Fibroblast of lung (primary cell): ENCODE data around the gene PASD1. TPM values are rescaled to one million over a fixed set of nuclear protein-coding genes. Genes with fewer than 3 reads are reported as not detected.

Experiments used
- DNase-seq, 2 donors: peaks; one replicate each; pipeline versions ENCODE4 v3.0.0 to v3.0.0-alpha.2; 2010; ENCODE audit warnings: low read depth in 2 of 2
- H2AFZ ChIP-seq: 2 replicates; pipeline ENCODE4 v1.5.1; 2012; ENCODE audit warnings: low read length, control low read depth, inconsistent platforms
- H3K27ac ChIP-seq: 2 replicates; pipeline ENCODE4 v1.5.1; 2011; ENCODE audit warnings: low read length, control low read depth; ENCODE audit not compliant: insufficient read depth
- H3K27me3 ChIP-seq: 2 replicates; pipeline ENCODE4 v1.5.1; 2011; ENCODE audit warnings: mild to moderate bottlenecking, low read length; ENCODE audit not compliant: control insufficient read depth, insufficient read depth
- H3K36me3 ChIP-seq: 2 replicates; pipeline ENCODE4 v1.5.1; 2011; ENCODE audit warnings: low read length; ENCODE audit not compliant: control insufficient read depth, insufficient read depth
- H3K4me1 ChIP-seq: 2 replicates; pipeline ENCODE4 v1.5.1; 2011; ENCODE audit warnings: low read length; ENCODE audit not compliant: control insufficient read depth, insufficient read depth; ENCODE audit errors: extremely low read depth
- H3K4me2 ChIP-seq: 2 replicates; pipeline ENCODE4 v1.5.1; 2011; ENCODE audit warnings: low read length, control low read depth; ENCODE audit not compliant: insufficient read depth; ENCODE audit errors: extremely low read depth
- H3K4me3 ChIP-seq, 4 experiments: fragments of 200-600 bp in 1 of 4; sonication (generic) in 1 of 4; replicated peaks in 1 of 4; 2 replicates each; pipeline ENCODE4 v1.5.1; 2011 to 2016; ENCODE audit warnings: low read length in 4 of 4, low read depth in 3 of 4, mild to moderate bottlenecking in 3 of 4, control low read depth in 2 of 4, inconsistent platforms in 1 of 4, mixed read lengths in 1 of 4; ENCODE audit not compliant: insufficient read depth in 1 of 4; ENCODE audit errors: control extremely low read depth in 1 of 4
- H3K79me2 ChIP-seq: 2 replicates; pipeline ENCODE4 v1.5.1; 2012; ENCODE audit warnings: mild to moderate bottlenecking, low read length, inconsistent platforms; ENCODE audit not compliant: control insufficient read depth, insufficient read depth
- H3K9ac ChIP-seq: 2 replicates; pipeline ENCODE4 v1.5.1; 2011; ENCODE audit warnings: mild to moderate bottlenecking, low read length, control low read depth; ENCODE audit not compliant: insufficient read depth
- H3K9me3 ChIP-seq: 2 replicates; pipeline ENCODE4 v1.5.1; 2012; ENCODE audit warnings: low read depth, low read length; ENCODE audit not compliant: control insufficient read depth, insufficient read depth
- H4K20me1 ChIP-seq: 2 replicates; pipeline ENCODE4 v1.5.1; 2011; ENCODE audit warnings: low read length; ENCODE audit not compliant: control insufficient read depth, insufficient read depth; ENCODE audit errors: extremely low read depth
- EZH2 ChIP-seq: IDR thresholded peaks from 2 replicates; pipeline ENCODE4 v1.5.1; 2012; ENCODE audit warnings: low read length, control low read depth, mild to moderate bottlenecking; ENCODE audit errors: missing control alignments
- polyA plus RNA-seq, 2 donors: library from polyadenylated mRNA; depleted of rRNA in 1 of 2; stranded (reverse) in 1 of 2; unstranded in 1 of 2; fragments of >200 nt; gene quantifications; 2 replicates each; pipeline ENCODE4 v1.2.1, GENCODE V29; 2011 to 2012; ENCODE audit warnings: missing spikeins in 1 of 2
- total RNA-seq: library from RNA; depleted of rRNA; stranded (reverse); fragments of >200 nt; gene quantifications from 2 replicates; pipeline ENCODE4 v1.2.1, GENCODE V29; 2014
- TF ChIP-seq, protein P1 (sequence below), 2 donors: IDR thresholded peaks in 1 of 2; conservative IDR thresholded peaks in 1 of 2; 1 replicate in 1 of 2; 2 replicates in 1 of 2; pipeline ENCODE4 v1.5.1; 2011 to 2012; ENCODE audit warnings: low read length in 2 of 2, control low read depth in 1 of 2, inconsistent platforms in 1 of 2, low read depth in 1 of 2, mild to moderate bottlenecking in 1 of 2

PASD1 gene
- total and polyA plus RNA-seq, 2 donors (not counting 1 experiment from before 2014, with no cell fraction given): not detected

DNA sequence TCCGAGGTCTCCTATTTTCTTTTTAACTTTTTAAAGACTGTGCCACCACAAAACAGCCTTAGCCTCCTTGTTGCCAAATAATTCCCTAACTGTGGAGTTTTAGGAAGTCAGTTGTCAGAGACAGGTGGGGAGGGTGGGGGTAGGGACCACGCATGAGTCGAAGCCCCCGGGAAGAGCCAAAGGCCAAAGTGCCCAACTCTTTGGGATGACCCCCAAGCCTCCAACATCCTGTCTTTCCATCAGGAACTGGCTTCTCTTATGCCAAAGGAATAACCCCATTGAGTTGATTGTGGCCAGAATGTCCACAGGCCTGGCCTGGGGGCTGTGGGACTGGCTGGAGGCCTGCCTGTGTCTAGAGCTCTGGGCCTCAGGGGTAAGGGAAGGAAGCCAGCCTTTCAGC lies 137.6 kb downstream of the PASD1 start:
- H3K4me3 ChIP-seq: no peak overlapping the region
- TF ChIP-seq, protein P1, sequence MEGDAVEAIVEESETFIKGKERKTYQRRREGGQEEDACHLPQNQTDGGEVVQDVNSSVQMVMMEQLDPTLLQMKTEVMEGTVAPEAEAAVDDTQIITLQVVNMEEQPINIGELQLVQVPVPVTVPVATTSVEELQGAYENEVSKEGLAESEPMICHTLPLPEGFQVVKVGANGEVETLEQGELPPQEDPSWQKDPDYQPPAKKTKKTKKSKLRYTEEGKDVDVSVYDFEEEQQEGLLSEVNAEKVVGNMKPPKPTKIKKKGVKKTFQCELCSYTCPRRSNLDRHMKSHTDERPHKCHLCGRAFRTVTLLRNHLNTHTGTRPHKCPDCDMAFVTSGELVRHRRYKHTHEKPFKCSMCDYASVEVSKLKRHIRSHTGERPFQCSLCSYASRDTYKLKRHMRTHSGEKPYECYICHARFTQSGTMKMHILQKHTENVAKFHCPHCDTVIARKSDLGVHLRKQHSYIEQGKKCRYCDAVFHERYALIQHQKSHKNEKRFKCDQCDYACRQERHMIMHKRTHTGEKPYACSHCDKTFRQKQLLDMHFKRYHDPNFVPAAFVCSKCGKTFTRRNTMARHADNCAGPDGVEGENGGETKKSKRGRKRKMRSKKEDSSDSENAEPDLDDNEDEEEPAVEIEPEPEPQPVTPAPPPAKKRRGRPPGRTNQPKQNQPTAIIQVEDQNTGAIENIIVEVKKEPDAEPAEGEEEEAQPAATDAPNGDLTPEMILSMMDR (conservative IDR thresholded peaks at IDR 0.05 in 1 of 2, IDR thresholded peaks at IDR 0.05 in 1 of 2; ENCODE audit: low read depth in 1 of 2, low read length in 2 of 2): no peak
- TF ChIP-seq EZH2: no peak
- DNase-seq: no peak
- no peaks in the 10 kb centered on the region for H3K36me3 ChIP-seq
- H3K9ac ChIP-seq: no peak overlapping the region
- no peak overlapping the region for H3K27ac ChIP-seq
- H3K4me2 ChIP-seq: no peak overlapping the region
- no peaks in the 10 kb centered on the region for H3K9me3 ChIP-seq
- H2AFZ ChIP-seq: no peak overlapping the region
- no peaks in the 10 kb centered on the region for H3K4me1 ChIP-seq
- no peaks in the 10 kb centered on the region for H3K27me3 ChIP-seq
- no peaks in the 10 kb centered on the region for H3K79me2 ChIP-seq
- no peaks in the 10 kb centered on the region for H4K20me1 ChIP-seq

DNA sequence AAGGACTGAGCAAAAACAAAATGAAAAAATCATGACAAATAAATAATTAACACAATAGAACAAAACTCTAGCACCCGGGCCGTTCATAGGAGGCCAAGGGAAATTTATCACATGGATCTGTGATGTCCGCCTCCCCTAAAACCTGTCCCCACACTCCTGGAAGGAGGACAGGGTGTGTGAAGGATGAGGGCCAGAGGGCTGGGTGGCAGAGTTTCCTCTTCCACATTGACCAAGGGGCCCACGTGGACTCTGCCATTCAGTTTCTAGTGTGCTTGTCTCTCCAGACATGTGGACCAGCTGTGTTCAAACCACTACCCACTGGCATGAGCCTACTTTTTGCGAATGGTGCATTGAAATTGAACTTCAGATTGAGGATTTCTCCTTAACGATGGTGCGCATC lies 138.1 kb downstream of the PASD1 start:
- Histone ChIP-seq H3K36me3 (no peaks in the 10 kb centered on the region), H3K79me2 (no peaks in the 10 kb centered on the region), H4K20me1 (no peaks in the 10 kb centered on the region), H2AFZ (no peak overlapping the region), H3K4me3 (no peak overlapping the region), H3K4me1 (no peaks in the 10 kb centered on the region), H3K9ac (no peak overlapping the region), H3K27me3 (no peaks in the 10 kb centered on the region), H3K9me3 (no peaks in the 10 kb centered on the region), H3K27ac (no peak overlapping the region), H3K4me2 (no peak overlapping the region)
- DNase-seq: no peak
- no peak for TF ChIP-seq EZH2
- TF ChIP-seq, protein P1 (conservative IDR thresholded peaks at IDR 0.05 in 1 of 2, IDR thresholded peaks at IDR 0.05 in 1 of 2; ENCODE audit: low read depth in 1 of 2, low read length in 2 of 2): no peak

DNA sequence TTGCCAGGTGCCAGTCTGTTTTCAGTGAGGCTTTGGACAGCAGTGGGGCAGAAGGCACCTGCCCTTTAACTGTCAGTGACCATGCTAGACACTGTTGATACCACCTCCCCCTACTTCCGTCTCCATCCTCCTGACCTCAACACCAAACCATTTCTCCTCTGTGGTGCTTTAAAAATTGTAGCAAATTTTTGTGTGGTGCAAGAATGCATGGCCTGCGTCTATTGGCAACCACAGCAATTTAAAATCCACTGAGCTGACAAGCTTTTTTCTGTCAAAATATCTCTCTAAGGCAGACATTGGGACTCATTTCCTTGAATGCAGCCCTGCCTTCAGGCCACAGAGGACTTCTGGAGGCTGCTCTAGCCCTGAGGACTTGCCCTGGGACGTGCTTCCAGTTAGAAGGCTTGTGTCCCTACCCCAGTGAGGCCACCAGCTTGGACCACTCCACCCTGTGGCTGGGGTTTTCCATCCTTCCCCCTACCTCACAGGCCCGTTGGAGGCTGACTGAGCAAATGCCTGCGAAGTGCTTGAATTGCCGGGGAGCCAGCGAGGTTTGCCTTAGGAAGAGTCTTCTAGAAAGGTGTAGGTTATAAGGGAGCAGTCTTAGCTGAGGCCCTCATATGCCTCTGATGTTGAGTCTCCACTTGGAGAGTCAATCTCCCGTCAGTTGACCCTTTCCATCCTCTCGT lies 138.7 kb downstream of the PASD1 start:
- H3K9ac ChIP-seq: no peak overlapping the region
- no peak overlapping the region for H3K4me2 ChIP-seq
- TF ChIP-seq, protein P1 (conservative IDR thresholded peaks at IDR 0.05 in 1 of 2, IDR thresholded peaks at IDR 0.05 in 1 of 2; ENCODE audit: low read depth in 1 of 2, low read length in 2 of 2): no peak
- no peak for TF ChIP-seq EZH2
- peak in 1 of 2 donors; percentile 23 for DNase-seq
- H3K36me3 ChIP-seq: no peaks in the 10 kb centered on the region
- H2AFZ ChIP-seq: no peak overlapping the region
- H3K4me3 ChIP-seq: no peak overlapping the region
- H3K4me1 ChIP-seq: no peaks in the 10 kb centered on the region
- H3K79me2 ChIP-seq: no peaks in the 10 kb centered on the region
- H4K20me1 ChIP-seq: no peaks in the 10 kb centered on the region
- no peaks in the 10 kb centered on the region for H3K9me3 ChIP-seq
- H3K27ac ChIP-seq: no peak overlapping the region
- H3K27me3 ChIP-seq: no peaks in the 10 kb centered on the region
